BJ (cell line): ENCODE data around the gene RPL15. TPM values are rescaled to one million over a fixed set of nuclear protein-coding genes. Genes with fewer than 3 reads are reported as not detected.

Source experiments
- CTCF ChIA-PET: fragments of 350-600 bp; formaldehyde crosslinking; extraction: SDS; loops from one replicate; lab custom pipeline; 2021; ENCODE audit warnings: antibody characterized with exemption, inconsistent platforms; lab: Yijun Ruan, JAX
- POLR2A ChIA-PET: fragments of 300-600 bp; sonication (Branson Sonifier 250); formaldehyde crosslinking; extraction: SDS; loops from one replicate; lab custom pipeline; 2021; ENCODE audit warnings: antibody characterized with exemption; lab: Charles Lee
- DNase-seq: peaks from one replicate; pipeline ENCODE4 v3.0.0-alpha.2; 2011; ENCODE audit warnings: low read depth
- H3K27me3 ChIP-seq: 2 replicates; pipeline ENCODE4 v1.6.0; 2011; ENCODE audit warnings: low read length; ENCODE audit not compliant: control insufficient read depth, insufficient read depth
- H3K36me3 ChIP-seq: 2 replicates; pipeline ENCODE4 v1.5.1; 2011; ENCODE audit warnings: low read length; ENCODE audit not compliant: control insufficient read depth, insufficient read depth
- H3K4me3 ChIP-seq: 2 replicates; pipeline ENCODE4 v1.5.1; 2011; ENCODE audit warnings: low read depth, mild to moderate bottlenecking, control low read depth, low read length
- polyA plus RNA-seq: library from polyadenylated mRNA; depleted of rRNA; stranded (reverse); fragments of >200 nt; gene quantifications from 2 replicates; pipeline ENCODE4 v1.2.3, GENCODE V29; 2011
- TF ChIP-seq, protein P1 (sequence below): IDR thresholded peaks from 2 replicates; pipeline ENCODE4 v1.5.1; 2011; ENCODE audit warnings: low read depth, mild to moderate bottlenecking, control low read depth, inconsistent platforms, low read length, moderate library complexity; ENCODE audit not compliant: insufficient read depth

Gene RPL15
- polyA plus RNA-seq, 1 experiment: 5,733 TPM

DNA sequence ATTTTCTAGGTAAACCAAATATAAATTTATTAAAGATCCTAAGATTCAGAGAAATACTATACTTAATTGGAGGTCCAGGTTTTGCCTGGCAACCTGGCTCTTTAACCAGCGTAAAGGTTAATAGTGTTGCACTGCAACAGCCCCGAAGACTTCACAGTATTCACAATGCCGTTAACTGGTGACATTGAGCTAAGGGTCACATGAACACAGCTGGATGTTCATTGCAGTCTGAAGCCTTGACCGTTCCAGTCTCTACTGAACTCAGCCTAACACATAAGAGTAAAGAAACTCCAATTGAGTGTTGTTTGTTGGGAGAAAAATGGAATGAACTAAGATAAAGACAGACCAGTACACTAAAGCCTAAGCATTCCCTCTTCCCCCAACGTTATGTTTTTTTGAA lies 27.0 kb upstream of the RPL15 start:
- ChIA-PET CTCF (interaction anchor here (1.1 to 3.6 kb wide), 5 partner anchors 11 to 347 kb away, joined by 3 to 19 read pairs (median 8); no protein-coding TSS in a partner anchor), POLR2A (no interaction called here)
- H3K36me3 ChIP-seq: peaks cover 4% of the 10 kb centered on the region; the same call in 1 of the 2 replicates
- no peak overlapping the region for H3K4me3 ChIP-seq
- no peaks in the 10 kb centered on the region for H3K27me3 ChIP-seq
- no peak for DNase-seq
- TF ChIP-seq, protein P1, sequence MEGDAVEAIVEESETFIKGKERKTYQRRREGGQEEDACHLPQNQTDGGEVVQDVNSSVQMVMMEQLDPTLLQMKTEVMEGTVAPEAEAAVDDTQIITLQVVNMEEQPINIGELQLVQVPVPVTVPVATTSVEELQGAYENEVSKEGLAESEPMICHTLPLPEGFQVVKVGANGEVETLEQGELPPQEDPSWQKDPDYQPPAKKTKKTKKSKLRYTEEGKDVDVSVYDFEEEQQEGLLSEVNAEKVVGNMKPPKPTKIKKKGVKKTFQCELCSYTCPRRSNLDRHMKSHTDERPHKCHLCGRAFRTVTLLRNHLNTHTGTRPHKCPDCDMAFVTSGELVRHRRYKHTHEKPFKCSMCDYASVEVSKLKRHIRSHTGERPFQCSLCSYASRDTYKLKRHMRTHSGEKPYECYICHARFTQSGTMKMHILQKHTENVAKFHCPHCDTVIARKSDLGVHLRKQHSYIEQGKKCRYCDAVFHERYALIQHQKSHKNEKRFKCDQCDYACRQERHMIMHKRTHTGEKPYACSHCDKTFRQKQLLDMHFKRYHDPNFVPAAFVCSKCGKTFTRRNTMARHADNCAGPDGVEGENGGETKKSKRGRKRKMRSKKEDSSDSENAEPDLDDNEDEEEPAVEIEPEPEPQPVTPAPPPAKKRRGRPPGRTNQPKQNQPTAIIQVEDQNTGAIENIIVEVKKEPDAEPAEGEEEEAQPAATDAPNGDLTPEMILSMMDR: no peak

DNA sequence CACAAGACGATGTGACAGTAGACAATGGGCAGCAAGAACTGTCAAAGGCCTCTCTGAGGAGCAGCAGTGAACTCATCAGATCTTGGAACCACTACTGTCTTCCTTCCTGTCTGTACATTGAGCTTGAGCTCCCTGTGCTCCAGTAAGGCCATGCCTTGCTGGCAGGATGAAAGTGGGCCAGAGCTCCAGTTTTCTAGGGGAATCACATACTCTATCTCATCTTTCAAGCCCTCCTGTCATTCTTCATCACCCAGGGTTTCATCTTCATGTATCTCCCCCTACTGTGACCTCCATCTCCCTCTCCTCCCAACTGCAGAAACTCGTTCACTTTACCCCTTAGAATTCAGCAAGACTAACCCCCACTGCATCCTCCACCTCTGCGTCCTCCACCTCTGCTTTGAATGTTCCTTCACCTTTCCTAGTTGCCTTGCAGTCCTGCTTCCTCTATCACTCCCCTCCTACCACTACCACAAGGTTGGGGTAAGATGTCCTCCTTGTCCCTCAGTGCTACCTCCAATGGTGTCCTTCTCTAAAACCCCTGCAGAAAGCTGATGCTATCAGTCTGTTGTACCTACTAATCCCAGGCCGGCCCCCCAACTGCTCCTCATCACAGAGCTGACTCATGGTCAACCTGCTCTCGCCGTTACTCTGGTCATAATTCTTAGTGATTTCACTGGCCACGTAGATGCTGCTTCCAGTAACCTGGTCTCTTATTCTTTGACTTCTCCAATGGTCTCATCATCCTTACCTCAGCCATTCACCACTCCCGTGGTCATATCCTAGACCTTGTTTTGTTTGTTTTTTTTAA lies 22.5 kb upstream of the RPL15 start:
- Histone ChIP-seq H3K27me3 (no peaks in the 10 kb centered on the region), H3K4me3 (no peak overlapping the region), H3K36me3 (peaks cover 6% of the 10 kb centered on the region; the same call in 1 of the 2 replicates)
- CTCF ChIA-PET: interaction anchor here (0.8 to 0.9 kb wide), 2 partner anchors 9 to 13 kb away, joined by 3 to 4 read pairs; no protein-coding TSS in a partner anchor
- TF ChIP-seq, protein P1: no peak
- DNase-seq: no peak
- POLR2A ChIA-PET: no interaction called here

- H3K36me3 ChIP-seq: peaks cover 5% of the 10 kb centered on the region; the same call in 1 of the 2 replicates
- POLR2A ChIA-PET: no interaction called here
- no peak overlapping the region for H3K4me3 ChIP-seq
- no peak for DNase-seq
- TF ChIP-seq, protein P1: no peak
- no peaks in the 10 kb centered on the region for H3K27me3 ChIP-seq
- CTCF ChIA-PET: interaction anchor here (0.6 to 0.9 kb wide), 2 partner anchors 12 to 86 kb away, joined by 3 to 4 read pairs; no protein-coding TSS in a partner anchor
These were observed 21.8 kb upstream of the RPL15 start for GRCh38 chr3:23895181-23895580.

- peaks cover 2% of the 10 kb centered on the region; the same call in 1 of the 2 replicates for H3K36me3 ChIP-seq
- TF ChIP-seq, protein P1: no peak
- no peak overlapping the region for H3K4me3 ChIP-seq
- H3K27me3 ChIP-seq: no peaks in the 10 kb centered on the region
- no peak for DNase-seq
- ChIA-PET POLR2A (no interaction called here), CTCF (interaction anchor here (0.7 to 1.4 kb wide), 3 partner anchors 11 to 16 kb away, joined by 3 to 4 read pairs (median 4); partner anchors contain the start of genes NKIRAS1 and RPL15)
These were observed 16.2 kb upstream of the RPL15 start for GRCh38 chr3:23900744-23901143.

- ChIA-PET CTCF (no interaction called here), POLR2A (no interaction called here)
- TF ChIP-seq, protein P1: no peak
- Histone ChIP-seq H3K36me3 (peaks cover 2% of the 10 kb centered on the region), H3K4me3 (no peak overlapping the region), H3K27me3 (no peaks in the 10 kb centered on the region)
- DNase-seq: no peak
These were observed 12.4 kb upstream of the RPL15 start for GRCh38 chr3:23904545-23904944.
